HG02588 (cell line): ENCODE results near the gene AGAP1.

Source experiments
- ATAC-seq: cut with Tn5 transposase; IDR thresholded peaks from one replicate; pipeline ENCODE4 v1.9.1; 2021; ENCODE audit warnings: mild to moderate bottlenecking, moderate library complexity; ENCODE audit not compliant: unreplicated experiment

AGAP1 gene

DNA sequence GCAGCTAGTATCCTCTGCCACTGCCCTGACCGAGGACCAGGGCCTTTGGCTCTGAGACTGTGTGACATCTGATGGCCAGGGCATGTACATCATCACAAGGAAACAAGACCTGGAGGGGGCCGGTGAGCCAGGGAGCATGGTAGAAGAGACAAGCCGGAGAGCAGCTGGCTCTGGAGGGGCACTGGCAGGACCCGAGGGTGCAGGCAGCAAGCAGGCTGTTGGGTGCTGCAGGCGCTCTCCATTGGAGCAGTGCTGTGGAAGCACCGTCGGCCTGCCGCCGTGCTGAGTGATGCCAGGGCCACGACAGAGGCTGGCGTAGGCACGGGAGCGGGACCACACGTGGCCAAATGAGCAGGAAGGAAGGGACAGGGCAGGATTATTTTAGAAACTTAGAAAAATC, 339.1 kb downstream of the AGAP1 start:
- ATAC-seq: no peak

DNA sequence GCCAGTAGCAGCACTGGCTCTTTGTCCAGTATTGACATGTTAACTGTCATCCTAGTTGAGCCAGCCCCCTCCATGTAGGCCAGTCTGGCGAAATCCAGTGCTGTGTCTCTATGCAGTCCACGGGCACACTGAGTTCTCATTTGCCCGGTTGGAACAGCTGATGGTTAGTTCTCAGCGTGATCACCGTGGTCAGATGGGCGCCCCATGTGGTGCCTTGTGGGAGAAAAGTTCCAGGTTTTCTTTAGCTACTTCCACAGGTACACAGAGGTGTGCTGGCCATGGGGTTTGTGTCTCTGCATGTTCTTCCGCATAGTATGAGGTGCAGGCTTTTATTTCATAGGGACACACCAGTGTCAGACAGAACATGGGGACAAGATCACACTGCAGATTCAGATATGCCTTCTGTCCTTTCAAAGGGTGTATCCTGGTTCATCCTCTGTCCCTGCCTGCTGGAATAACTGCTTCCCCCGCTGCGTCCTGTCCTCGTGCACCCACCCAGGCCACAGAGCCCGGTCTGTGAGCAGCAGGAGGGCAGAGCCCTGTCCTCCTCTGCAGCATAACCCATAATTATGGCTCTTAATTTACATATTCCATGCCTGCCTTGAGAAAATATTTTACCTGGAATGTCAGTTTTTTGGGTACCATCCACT, 340.3 kb downstream of the AGAP1 start:
- ATAC-seq: no peak

DNA sequence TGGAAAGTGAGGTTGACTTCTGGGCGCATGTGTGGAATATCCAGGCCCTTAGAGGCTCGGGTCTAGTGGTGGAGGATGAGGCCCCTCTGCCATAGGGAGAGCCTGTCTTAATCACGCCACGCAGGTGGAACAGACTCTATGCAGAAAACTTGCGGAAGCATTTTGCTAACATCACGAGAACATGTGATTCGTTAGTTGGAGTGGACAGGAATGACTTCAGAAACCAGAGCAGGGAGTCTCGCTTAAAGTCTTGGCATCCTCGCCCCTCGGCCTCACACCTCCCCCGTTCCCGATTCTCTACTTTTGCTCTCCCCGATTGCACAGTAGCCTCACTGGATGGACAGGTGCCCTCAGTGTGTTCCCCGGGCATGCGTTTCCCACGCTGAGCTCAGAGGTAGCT, 340.9 kb downstream of the AGAP1 start:
- no peak for ATAC-seq

DNA sequence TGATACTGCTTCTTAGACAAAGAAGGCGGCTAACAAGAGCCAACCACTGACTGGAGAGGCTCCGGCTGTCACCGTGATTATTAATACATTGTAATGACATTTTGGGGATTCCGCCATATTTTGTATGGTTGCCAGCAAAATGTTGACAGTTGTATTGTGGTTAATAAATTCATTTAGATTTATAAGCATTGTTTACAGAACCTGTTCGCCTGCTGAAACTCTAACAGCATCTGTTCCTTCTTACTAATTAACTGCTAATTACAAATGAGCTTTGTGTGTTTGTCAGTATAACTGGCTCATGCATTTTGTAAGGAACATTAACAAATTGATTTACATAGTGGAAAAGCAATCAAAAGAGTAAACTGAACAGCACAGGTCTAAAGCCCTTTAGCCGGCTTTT, 342.0 kb downstream of the AGAP1 start:
- no peak for ATAC-seq

DNA sequence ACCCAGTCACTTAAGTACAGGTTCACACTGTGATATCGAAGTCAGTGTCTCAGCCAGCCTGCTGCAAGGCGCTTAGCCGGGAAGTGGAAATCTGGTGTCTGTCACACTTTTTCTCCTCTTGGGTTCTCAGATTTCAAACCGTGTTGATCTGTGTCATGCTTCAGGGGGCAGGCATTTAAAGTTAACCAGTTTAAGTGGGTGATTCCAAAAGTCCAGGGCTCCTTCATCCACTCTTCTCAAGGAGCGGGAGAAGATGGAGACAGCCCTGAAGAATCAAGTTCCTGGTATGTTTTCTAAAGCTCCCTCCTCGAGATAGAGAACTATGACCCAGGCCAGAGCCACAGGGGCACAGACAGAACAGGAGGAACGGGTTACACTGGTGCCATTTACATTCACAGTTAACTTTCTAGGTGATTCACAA, 342.7 kb downstream of the AGAP1 start:
- ATAC-seq: no peak

DNA sequence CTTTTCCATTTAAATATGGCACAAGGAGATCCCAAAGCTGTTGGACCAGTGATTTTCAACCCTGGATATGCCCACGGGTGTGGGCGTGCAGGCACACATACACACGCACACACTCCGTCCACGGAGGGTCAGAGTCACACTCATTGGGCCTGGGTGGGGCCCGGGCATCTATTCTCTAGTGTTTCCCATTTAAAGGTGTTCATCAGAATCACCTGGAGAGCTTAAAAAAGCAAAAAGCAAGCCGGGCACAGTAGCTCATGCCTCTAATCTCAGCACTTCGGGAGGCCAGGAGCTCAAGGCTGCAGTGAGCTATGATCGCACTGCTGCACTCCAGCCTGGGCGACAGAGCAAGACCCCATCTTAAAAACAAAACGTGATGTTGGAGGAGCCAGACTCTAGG, 345.4 kb downstream of the AGAP1 start:
- ATAC-seq: no peak

DNA sequence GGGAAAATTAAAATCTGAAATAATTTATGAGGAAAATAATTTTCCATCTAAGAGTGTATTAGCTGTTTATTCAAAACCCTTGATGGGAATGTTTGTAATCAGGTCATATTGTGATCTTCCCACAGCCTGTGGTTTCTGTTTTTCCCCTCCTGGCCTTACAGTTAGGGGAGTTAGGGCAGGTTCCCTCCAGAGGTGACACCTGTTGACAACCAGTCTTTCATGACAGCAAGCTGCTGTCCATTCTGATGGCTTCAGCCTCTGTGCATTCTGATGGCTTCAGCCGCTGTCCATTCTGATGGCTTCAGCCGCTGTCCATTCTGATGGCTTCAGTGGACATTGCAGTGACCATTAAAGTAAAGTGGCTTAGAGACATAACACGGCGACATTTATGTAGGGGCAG, 346.1 kb downstream of the AGAP1 start:
- no peak for ATAC-seq

DNA sequence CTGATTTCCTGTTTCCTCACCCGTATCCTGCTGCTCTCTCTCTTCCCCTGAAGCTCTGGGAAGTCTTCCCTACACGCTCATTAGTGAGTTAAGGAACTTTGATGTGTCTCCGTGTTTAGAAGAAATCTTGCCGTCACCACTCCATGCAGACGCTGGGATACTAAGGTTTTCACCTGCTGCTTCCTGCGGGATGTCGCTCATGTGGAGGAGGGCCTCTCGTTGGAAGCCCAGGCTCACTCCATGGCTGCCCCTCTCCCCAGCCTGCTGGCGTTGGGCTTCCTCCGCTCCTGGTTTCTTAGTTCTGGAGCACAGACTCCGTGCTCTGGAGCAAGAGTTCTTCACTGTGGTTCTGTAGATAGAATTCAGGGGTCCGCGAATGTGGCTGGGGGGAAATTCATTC, 348.0 kb downstream of the AGAP1 start:
- ATAC-seq: no peak

DNA sequence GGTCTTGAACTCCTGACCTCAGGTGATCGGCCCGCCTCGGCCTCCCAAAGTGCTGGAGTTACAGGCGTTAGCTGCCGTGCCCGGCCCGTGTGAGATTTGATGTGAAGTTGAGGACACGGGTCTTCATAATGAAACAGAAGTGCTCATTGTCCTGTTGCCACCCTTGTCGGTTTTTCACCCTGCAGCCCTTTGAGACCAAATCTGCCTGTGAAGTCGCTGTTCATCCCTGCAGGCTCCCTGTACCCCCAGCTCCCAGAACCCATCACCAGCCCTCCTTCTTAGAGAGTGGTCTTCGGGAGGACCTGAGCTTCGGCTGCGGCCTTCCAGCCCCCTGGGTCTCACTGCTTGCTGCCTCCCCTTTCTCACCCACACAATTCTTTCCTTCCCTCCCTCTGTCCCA, 349.1 kb downstream of the AGAP1 start:
- ATAC-seq: no peak

DNA sequence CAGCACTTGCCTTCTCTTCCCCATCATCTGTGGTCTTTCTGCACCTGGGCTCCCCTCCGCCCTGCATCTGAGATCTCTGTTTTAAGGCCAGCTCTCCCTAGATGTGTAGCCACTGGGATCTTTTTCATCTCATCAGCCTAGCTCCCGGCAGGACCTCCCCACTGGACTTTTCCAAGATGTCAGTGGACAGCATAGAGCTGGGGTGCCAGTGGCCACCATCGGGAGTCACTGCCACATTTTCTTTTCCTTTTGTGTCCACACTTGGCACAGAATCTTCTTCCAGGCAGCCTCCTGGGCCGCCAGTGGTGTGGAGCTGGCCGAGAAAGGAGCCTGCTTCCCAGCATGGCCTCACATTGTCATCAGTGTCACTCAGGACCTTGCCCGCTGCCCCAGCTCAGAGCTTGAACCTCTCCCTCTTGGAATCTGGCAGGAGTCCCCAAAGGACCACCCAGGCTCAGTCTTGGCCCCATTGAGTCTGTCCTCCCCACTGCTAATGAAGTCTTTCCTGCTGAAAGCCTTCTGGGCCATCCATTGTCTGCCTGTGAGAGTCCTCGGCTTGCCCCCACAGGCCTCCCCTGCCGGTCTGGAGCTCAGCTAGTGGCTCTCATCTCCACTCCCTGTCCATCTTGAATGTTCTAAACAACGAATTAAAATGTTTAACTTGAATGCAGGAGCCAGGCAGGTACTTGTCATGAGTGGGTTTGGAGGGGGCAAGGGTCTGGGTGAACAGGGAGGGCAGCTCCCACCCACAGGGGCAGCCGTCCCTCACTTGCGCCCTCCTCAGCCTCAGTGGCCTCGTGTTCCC, 349.9 kb downstream of the AGAP1 start:
- no peak for ATAC-seq

DNA sequence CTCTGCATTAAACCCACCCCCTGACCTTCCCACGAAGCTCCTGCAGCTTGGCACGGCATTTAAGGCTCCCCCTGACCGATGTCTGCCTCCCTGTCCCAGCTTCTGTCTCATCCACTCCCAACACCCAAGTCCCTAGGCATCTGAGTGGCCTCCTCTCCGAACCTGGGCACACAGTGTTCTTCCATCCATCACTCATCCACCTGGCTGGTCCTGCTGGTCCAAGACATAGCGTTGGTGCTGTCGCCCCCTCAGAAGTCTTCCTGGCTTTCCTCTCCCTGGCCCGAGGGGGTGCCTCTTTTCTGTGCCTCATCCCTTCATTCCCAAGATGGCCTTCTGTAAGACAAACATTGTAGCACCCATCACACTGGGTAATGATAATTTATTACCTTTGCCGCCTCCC, 350.7 kb downstream of the AGAP1 start:
- no peak for ATAC-seq

DNA sequence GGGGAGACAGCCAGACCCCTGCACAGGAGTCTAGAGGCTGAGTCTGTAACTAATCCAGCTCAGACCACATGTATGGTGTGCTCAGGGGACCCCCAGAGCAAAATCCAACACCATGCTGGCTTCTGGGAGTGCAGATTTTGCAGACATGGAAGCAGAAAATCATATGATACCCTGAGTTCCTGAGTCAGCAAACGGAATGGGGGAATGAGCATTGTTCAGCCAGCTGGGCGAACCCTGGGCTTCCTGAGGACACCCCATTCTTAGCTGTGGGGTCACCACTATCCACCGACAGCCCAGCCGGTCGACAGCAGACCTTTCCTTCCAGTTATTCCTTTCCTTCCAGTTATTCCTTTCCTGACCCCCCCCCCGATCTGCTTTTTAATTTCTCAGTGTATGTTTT, 351.4 kb downstream of the AGAP1 start:
- no peak for ATAC-seq

DNA sequence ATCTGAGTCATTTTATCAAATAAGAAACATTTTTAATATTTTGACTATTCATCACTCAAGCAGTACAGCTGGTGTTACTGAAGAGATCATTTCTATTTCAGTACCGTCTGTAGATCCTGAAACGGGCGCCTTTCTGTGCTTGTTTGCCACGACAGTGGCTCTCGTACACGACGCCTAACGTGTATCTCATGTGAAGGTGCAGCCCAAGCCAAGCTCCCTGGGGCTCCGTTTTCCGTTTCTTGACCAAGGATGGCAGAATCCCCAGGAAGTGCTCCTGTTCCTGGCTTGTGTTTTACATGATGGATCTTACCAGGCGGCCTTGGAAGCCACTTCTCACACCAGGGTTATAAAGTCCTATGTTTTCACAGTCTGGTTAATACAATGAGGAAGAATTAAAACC, 353.7 kb downstream of the AGAP1 start:
- ATAC-seq: no peak

DNA sequence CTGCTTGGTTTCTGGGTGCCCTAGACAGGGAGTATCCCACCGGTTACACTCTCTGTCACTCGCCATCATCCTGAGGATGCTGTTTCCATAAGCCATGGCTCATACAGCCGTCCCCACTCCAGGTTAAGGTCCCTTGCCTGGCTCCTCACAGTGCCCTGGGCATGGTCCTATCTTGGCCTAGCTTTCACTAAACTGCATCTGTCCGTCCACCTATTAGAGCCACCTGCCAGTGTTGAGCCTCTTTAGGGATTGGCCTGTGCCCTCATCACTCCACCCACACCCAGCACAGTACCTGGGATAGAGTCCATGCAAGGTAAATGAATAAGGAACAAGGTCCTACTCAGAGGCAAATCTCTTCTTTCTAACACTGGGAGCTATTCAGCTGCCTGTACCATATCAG, 354.2 kb downstream of the AGAP1 start:
- no peak for ATAC-seq

DNA sequence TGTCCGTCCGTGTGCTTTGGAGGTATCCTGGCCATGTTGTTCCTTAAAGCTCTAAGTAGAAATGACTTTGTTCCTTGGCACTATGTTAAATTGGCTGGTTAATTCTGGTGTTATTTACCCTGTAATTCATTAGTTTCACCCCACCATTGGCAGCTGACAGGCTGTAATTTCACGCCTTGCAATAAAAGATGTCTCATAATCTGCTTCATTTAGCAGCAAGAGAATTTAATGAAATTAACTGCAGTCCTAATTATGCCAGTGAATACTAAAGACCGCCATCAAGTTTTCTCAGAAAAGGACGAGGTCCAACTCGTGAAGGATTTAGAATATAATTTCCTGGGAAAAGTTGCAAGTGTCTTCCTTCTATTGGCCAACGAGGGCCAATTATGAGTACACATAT, 355.1 kb downstream of the AGAP1 start:
- ATAC-seq: no peak

DNA sequence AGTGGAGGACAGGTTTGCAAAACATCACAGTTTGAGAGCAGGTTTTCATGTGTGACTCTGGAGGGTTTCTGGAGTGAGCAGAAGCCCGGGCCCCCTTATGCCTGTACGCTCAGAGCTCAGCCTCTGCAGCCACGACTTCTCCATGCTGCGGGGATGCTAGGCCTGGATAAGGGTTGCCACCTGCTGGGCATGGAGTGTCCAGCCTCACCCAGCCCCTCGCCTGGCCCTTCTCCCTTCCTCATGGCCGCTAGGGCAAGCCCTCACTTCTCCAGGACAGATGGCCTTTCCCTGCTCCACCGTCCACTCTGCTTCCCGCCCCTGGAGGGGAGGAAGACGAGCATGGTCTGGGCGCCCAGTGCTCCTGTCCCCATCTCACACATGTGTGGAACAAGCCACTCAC, 355.6 kb downstream of the AGAP1 start:
- no peak for ATAC-seq

DNA sequence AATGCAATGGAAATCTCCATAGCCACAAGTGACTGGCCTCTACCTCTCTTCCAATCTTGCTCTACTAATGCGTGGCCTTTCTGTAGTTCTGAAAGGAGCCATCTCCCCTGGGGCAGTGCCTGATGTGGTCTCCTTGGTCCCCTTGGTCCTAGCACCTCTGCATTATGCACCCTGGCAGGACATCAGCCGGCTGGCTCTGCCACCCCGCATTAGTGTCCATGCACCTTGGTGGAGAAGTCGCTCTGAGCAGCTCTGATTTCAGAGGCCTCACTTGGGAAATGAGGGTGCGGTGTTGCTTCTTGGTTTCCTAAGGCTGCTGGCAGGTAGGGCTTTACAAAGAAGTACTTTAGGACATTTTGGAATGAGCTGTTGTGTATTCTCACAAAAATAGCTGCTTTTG, 356.4 kb downstream of the AGAP1 start:
- no peak for ATAC-seq

DNA sequence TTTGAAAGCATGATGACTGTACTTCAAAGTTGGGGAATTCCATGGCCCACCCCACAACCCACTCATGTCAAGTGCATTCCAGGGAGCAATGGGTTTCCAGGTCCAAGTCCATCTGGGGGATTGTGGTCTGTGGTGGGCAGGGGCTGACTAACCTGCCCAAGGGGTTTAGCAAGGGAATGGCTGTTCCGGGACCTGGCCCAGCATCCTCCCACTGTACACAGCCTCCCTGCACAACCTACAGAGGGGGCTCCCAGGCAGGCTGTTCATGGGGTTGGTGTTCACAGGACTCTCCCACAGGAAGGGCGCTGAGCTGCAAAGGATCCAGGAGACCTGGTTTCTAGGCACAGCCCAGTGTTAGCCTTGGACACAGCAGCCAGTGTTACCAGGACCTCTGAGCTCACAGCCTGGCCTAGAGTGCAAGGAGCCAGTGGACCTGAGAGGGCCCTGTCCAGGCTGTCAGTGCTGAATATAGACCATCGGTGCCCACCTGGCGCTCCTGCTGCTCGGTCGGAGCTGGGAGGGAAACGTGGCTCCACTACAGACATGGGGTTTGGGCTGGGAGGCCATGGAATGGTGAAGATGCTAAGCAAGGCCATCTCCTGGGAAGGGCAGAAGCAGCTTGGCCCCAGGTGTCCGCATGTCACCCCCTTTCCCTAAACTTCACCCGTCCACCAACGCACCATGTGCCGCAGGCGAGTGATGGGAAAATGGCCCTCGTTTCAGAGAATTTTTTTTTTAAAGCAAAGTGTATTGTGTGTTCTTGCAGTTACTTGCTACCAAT, 357.1 kb downstream of the AGAP1 start:
- ATAC-seq: no peak

DNA sequence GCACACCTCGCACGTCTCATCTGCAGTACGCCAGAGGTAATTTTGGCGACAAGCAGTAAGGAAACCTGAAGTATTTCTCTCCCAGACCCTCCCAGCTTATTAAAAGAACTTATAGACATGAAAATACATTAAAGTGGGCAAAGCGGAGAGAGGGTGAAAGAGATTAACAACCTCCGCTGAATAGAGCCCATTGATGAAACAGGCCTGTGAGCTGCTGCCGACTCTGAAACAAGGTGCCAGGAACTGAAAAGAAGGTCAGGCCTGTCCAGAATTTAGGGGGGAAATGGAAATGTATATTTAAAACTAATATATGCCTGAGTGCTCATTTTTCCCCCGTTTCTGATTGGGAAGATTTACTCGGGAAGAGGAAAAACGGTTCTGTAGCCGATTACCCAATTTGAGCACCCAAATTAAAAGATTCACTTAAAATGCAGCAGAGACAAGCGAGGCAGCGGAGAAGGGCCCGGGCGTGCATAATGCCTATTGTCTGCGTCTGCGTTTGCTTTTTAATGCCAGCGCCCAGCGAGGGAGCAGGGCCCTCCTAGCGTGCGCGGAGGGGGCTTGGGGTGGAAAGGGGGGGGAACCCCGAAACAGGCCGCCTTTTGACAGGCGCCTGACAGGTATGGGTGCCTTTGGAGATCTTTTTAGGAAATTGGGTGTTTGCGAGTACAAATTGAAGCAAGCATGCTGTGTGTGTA, 358.1 kb downstream of the AGAP1 start:
- ATAC-seq: no peak

DNA sequence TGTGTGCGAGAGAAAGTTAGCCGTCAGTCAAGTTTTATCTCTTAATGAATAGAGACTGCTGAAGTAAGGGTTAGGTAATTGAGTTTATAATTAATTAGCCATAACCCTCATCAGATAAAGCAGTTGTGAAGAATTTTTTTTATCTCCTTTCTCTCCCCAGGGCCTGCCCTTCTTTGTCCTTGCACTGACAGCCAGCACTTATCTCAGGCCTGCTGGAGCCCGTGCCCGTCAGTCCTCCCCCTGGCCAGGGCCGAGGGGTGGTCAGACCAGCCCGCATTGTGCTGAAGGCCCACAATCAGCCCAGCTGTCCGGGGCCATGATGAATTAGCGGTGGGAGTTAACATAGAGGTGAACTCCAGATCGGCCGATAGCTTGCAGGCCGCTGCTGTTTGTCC, 358.7 kb downstream of the AGAP1 start:
- no peak for ATAC-seq

DNA sequence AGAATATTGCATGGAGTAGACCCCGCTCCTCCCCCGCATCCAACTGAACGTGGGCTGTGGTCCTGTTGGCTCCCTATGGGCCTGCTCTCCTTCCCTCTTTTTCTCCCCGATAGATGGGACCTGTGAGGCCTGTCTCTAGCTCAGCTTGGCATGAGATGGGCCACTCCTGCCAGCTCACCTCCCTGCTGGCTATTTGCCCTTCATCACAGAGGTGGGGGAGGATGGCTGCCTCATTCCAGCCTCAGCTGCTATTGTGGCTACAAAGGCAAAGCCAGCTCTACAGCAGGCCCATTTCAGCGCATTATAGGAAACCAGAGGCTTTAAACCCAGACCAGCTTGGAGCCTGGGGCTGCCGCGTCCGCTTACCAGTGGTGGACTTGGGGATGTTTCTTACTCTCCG, 360.4 kb downstream of the AGAP1 start:
- ATAC-seq: no peak
